ENCODE results near the gene S1PR3.

S1PR3 gene

GRCh38 chr9:89029788-89030187 lies 38.5 kb downstream of the S1PR3 start:
- TF ChIP-seq ZFX (IDR thresholded peaks at IDR 0.05; ENCODE audit: borderline replicate concordance) (no peak), CTCF (IDR thresholded peaks at IDR 0.05) (no peak)
- no peak overlapping the region for H3K27ac ChIP-seq

- no peak overlapping the region for H3K27ac ChIP-seq
- no peak for TF ChIP-seq CTCF (IDR thresholded peaks at IDR 0.05)
- TF ChIP-seq ZFX (IDR thresholded peaks at IDR 0.05; ENCODE audit: borderline replicate concordance): no peak
Observed at GRCh38 chr9:89032173-89032572, 40.9 kb downstream of the S1PR3 start.

- TF ChIP-seq ZFX (IDR thresholded peaks at IDR 0.05; ENCODE audit: borderline replicate concordance) (no peak), CTCF (IDR thresholded peaks at IDR 0.05) (no peak)
- H3K27ac ChIP-seq: no peak overlapping the region
Observed at GRCh38 chr9:89032661-89033060, 41.4 kb downstream of the S1PR3 start.

GRCh38 chr9:89036383-89036782 lies 45.1 kb downstream of the S1PR3 start:
- H3K27ac ChIP-seq: no peak overlapping the region
- TF ChIP-seq ZFX (IDR thresholded peaks at IDR 0.05; ENCODE audit: borderline replicate concordance) (no peak), CTCF (IDR thresholded peaks at IDR 0.05) (no peak)

GRCh38 chr9:89036891-89037290 lies 45.6 kb downstream of the S1PR3 start:
- no peak overlapping the region for H3K27ac ChIP-seq
- TF ChIP-seq CTCF (IDR thresholded peaks at IDR 0.05) (no peak), ZFX (IDR thresholded peaks at IDR 0.05; ENCODE audit: borderline replicate concordance) (no peak)

GRCh38 chr9:89037346-89037745 lies 46.1 kb downstream of the S1PR3 start:
- no peak overlapping the region for H3K27ac ChIP-seq
- no peak for TF ChIP-seq CTCF (IDR thresholded peaks at IDR 0.05)
- no peak for TF ChIP-seq ZFX (IDR thresholded peaks at IDR 0.05; ENCODE audit: borderline replicate concordance)

GRCh38 chr9:89037891-89038290 lies 46.6 kb downstream of the S1PR3 start:
- no peak overlapping the region for H3K27ac ChIP-seq
- no peak for TF ChIP-seq CTCF (IDR thresholded peaks at IDR 0.05)
- no peak for TF ChIP-seq ZFX (IDR thresholded peaks at IDR 0.05; ENCODE audit: borderline replicate concordance)

All from 22Rv1 (cell line).